Fibroblast of pulmonary artery (primary cell): ENCODE results near the gene IL31RA.

Experiments
- DNase-seq: peaks from one replicate; pipeline ENCODE4 v3.0.0-alpha.2; 2010; ENCODE audit warnings: low read depth
- H3K4me3 ChIP-seq: replicated peaks from 2 replicates; pipeline ENCODE4 v1.5.1; 2011; ENCODE audit warnings: low read depth, mild to moderate bottlenecking, control low read depth, low read length, moderate library complexity
- TF ChIP-seq, protein P1 (sequence below): IDR thresholded peaks from 2 replicates; pipeline ENCODE4 v1.5.1; 2011; ENCODE audit warnings: mild to moderate bottlenecking, control low read depth, low read length, inconsistent platforms; ENCODE audit errors: missing control alignments

The IL31RA gene

DNA sequence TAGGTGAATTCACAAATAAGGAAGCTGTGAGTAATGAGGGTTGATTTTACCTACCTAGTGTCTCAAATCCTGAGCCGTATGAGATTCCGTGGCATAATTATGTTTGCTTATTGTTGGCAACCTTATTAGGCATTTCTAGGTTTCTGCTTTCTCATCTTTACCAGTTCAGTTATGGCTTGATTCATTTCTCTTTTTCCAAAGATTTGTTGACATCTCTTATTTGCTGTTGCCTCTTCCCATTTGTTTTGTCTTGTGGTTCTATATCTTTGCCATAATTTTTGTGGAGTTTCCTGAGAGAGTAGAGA lies 470 bp downstream of the IL31RA start:
- no peak overlapping the region for H3K4me3 ChIP-seq
- DNase-seq = no peak
- TF ChIP-seq, protein P1, sequence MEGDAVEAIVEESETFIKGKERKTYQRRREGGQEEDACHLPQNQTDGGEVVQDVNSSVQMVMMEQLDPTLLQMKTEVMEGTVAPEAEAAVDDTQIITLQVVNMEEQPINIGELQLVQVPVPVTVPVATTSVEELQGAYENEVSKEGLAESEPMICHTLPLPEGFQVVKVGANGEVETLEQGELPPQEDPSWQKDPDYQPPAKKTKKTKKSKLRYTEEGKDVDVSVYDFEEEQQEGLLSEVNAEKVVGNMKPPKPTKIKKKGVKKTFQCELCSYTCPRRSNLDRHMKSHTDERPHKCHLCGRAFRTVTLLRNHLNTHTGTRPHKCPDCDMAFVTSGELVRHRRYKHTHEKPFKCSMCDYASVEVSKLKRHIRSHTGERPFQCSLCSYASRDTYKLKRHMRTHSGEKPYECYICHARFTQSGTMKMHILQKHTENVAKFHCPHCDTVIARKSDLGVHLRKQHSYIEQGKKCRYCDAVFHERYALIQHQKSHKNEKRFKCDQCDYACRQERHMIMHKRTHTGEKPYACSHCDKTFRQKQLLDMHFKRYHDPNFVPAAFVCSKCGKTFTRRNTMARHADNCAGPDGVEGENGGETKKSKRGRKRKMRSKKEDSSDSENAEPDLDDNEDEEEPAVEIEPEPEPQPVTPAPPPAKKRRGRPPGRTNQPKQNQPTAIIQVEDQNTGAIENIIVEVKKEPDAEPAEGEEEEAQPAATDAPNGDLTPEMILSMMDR = no peak

DNA sequence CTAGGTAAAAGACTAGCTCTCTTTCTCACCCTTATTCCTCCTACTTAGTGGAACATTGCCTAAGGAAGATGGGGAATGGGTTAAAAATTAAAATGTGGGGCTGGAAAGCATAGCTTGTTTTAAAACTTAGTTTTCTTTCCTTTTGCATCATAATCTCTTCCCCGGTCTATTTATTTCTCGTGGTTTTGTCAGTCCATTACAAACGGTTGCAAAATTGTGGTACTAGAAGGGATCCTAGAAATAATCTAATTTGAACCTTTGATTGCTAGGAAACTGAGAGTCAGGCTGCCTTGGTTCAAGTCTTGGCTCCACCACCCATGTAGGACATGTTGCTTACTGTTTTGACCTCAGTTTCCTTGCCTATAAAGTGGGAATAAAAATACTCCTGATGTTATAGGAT lies 1.3 kb downstream of the IL31RA start:
- TF ChIP-seq, protein P1 = no peak
- DNase-seq = no peak
- H3K4me3 ChIP-seq = no peak overlapping the region

DNA sequence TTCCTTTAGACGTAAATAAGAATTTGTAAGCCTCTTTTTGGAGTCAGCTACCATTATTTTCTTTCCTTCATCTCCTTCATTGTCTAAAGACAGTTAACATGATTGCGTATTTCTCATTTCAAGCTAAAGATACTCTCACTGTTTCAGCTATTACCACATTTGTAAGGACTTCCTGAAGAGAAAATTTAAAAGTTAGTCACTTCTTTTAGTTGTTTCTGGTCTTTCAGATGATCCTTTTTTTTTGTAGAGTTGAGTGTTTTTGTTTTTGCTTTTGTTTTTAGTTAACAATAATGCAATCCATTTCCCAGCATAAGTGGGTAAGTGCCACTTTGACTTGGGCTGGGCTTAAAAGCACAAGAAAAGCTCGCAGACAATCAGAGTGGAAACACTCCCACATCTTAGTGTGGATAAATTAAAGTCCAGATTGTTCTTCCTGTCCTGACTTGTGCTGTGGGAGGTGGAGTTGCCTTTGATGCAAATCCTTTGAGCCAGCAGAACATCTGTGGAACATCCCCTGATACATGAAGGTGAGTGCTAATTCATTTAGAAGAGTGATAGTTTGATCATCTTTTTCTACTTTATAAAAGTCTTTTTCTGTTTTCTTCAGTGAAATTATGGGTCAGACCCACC lies 2.0 kb downstream of the IL31RA start:
- no peak overlapping the region for H3K4me3 ChIP-seq
- TF ChIP-seq, protein P1 = no peak
- peak; percentile 37 for DNase-seq

DNA sequence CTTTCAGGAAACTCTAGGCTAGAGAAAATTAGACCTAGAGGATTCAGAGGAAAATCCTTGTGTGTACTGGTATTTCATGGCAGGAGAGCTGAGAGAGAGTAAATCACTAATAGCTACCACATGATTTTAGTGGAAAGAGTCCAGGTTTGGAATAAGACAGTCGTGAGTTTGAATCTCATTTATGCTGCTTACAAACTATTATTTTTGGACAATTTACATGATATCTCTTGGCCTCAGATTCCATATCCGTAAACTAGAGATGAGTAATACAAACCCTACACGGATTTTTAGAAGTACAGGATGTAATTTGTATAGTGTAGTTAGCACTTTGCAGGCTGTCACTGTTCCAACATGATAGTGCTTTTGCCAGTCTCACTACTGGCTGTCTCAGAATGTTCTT lies 2.7 kb downstream of the IL31RA start:
- TF ChIP-seq, protein P1 = no peak
- DNase-seq = peak; percentile 39
- H3K4me3 ChIP-seq = no peak overlapping the region

DNA sequence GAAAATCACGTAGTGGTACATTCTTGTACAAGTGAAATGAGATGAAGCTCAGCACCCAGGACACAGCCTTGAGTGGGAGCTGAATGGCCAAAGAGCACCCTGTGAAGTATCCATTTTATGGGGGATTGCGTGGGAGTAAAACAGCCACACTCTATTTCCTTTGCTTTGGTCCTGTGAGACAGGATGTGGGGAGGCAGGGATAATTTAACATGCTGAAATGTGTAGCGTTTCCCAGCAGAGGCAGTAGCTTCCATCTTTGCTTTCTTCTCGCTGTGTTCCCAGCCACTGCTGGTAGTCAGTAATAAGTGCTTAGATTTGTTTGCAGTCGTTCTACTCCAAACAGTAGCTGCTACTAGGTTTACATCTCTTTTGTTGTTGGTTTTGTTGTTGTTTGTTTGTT lies 4.4 kb downstream of the IL31RA start:
- DNase-seq = peak; percentile 34
- TF ChIP-seq, protein P1 = no peak
- no peak overlapping the region for H3K4me3 ChIP-seq

DNA sequence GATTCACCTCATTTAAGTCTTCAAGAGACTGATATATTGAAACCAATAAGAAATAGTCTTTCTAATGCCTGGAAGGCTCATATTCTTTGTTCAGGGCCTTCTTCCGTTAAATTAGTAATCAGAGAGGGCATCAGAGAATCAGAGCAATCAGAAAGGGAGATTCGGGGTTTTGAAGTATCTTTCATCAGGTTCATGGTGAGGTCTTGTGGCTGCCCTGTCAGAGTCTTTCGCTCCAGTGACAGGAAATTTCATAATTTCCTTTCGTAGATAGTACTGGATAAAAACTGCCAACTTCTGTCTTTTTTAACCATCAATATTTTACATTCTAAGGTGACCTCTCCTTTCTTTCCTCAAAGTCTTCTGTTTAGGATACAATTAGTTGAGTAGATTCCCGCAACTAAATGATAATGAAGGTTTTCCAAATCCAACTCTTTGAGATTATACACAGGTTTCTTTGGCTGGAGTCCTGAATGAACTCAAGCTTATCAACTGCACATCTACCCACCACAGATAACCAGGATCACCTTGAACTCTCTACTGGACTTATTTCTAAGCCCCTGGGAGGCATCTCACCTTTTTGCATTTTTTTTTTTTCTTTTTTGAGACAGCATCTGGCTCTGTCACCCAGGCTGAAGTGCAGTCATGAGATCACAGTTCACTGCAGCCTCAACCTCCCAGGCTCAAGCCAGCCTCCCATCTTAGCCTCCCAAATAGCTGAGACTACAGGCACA lies 5.5 kb downstream of the IL31RA start:
- TF ChIP-seq, protein P1 = no peak
- no peak for DNase-seq
- H3K4me3 ChIP-seq = no peak overlapping the region

DNA sequence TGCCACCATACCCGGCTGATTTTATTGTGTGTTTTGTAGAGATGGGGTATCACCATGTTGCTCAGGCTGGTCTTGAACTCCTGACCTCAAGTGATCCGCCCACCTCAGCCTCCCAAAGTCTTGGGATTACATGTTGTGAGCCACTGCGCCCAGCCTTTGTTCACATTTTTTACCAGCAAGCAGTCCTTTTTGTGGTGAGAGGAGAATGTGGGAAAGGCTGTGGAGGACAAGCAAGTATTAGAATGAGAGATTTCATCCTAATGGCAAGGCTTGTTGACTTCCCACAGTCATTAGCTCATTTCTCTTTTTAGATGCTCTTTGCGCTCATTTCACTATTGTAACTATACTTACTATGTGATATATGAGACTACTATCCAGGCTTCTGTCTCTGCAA lies 6.1 kb downstream of the IL31RA start:
- TF ChIP-seq, protein P1 = no peak
- no peak for DNase-seq
- H3K4me3 ChIP-seq = no peak overlapping the region
